Measurements from ENCODE around the gene TRIM52.

TRIM52 gene

GRCh38 chr5:181221105-181221791 lies 39.7 kb downstream of the TRIM52 start:
- no peak for TF ChIP-seq TAF1 (IDR thresholded peaks at IDR 0.05; ENCODE audit: borderline replicate concordance, insufficient read depth, low read length)
- no peak for TF ChIP-seq POLR2AphosphoS5 (IDR thresholded peaks at IDR 0.05; ENCODE audit: low read depth, low read length)
- TF ChIP-seq SIN3A (IDR thresholded peaks at IDR 0.05; ENCODE audit: borderline replicate concordance, insufficient read depth, low read length): no peak
- TF ChIP-seq FOXP2 (optimal IDR thresholded peaks at IDR 0.05; ENCODE audit: borderline replicate concordance, extremely low read depth, extremely low read length, insufficient read depth): no peak
- TF ChIP-seq REST (IDR thresholded peaks at IDR 0.05; ENCODE audit: insufficient read depth in 1 of 2, low read depth in 2 of 2, low read length in 2 of 2): no peak

- no peak for TF ChIP-seq REST (IDR thresholded peaks at IDR 0.05; ENCODE audit: insufficient read depth in 1 of 2, low read depth in 2 of 2, low read length in 2 of 2)
Observed at GRCh38 chr5:181220178-181220515, 40.8 kb downstream of the TRIM52 start.

GRCh38 chr5:181219262-181220177 lies 41.4 kb downstream of the TRIM52 start:
- no peak for TF ChIP-seq REST (IDR thresholded peaks at IDR 0.05; ENCODE audit: insufficient read depth in 1 of 2, low read depth in 2 of 2, low read length in 2 of 2)
- TF ChIP-seq TAF1 (IDR thresholded peaks at IDR 0.05; ENCODE audit: borderline replicate concordance, insufficient read depth, low read length): no peak
- TF ChIP-seq POLR2AphosphoS5 (IDR thresholded peaks at IDR 0.05; ENCODE audit: low read depth, low read length): no peak
- no peak for TF ChIP-seq FOXP2 (optimal IDR thresholded peaks at IDR 0.05; ENCODE audit: borderline replicate concordance, extremely low read depth, extremely low read length, insufficient read depth)
- no peak for TF ChIP-seq SIN3A (IDR thresholded peaks at IDR 0.05; ENCODE audit: borderline replicate concordance, insufficient read depth, low read length)

- TF ChIP-seq REST (IDR thresholded peaks at IDR 0.05; ENCODE audit: insufficient read depth in 1 of 2, low read depth in 2 of 2, low read length in 2 of 2): no peak
Observed at GRCh38 chr5:181218795-181219124, 42.2 kb downstream of the TRIM52 start.

- TF ChIP-seq REST (IDR thresholded peaks at IDR 0.05; ENCODE audit: insufficient read depth in 1 of 2, low read depth in 2 of 2, low read length in 2 of 2) (no peak), TAF1 (IDR thresholded peaks at IDR 0.05; ENCODE audit: borderline replicate concordance, insufficient read depth, low read length) (no peak), FOXP2 (optimal IDR thresholded peaks at IDR 0.05; ENCODE audit: borderline replicate concordance, extremely low read depth, extremely low read length, insufficient read depth) (no peak), POLR2AphosphoS5 (IDR thresholded peaks at IDR 0.05; ENCODE audit: low read depth, low read length) (no peak), SIN3A (IDR thresholded peaks at IDR 0.05; ENCODE audit: borderline replicate concordance, insufficient read depth, low read length) (no peak)
Observed at GRCh38 chr5:181217803-181218062, 43.2 kb downstream of the TRIM52 start.

Measured in PFSK-1 (cell line).